ENCODE data around the gene MERTK.
"Not testable (repeated sequence)": the region's sequence is repeated elsewhere in the genome, so short reads cannot be mapped to it uniquely, and the experiment has no call there.

GRCh38 chr2:111865124-111865523 lies 33.3 kb upstream of the MERTK start:
- TF ChIP-seq CTCF (IDR thresholded peaks at IDR 0.05; ENCODE audit: control extremely low read depth in 1 of 3, insufficient read depth in 1 of 3, low read depth in 1 of 3, low read length in 3 of 3); SP4 (IDR thresholded peaks at IDR 0.05; ENCODE audit: low read length); CHD1 (IDR thresholded peaks at IDR 0.05; ENCODE audit: low read depth, low read length); POLR2AphosphoS5 (IDR thresholded peaks at IDR 0.05; ENCODE audit: low read depth, low read length); RFX5 (IDR thresholded peaks at IDR 0.05; ENCODE audit: borderline replicate concordance, low read depth, low read length); MAX (IDR thresholded peaks at IDR 0.05); ZNF274 (IDR thresholded peaks at IDR 0.05; ENCODE audit: borderline replicate concordance, extremely low read depth, low read length); EZH2 (IDR thresholded peaks at IDR 0.05; ENCODE audit: low read depth, low read length, severe bottlenecking); EP300 (IDR thresholded peaks at IDR 0.05; ENCODE audit: borderline replicate concordance in 1 of 2, low read depth in 2 of 2, low read length in 2 of 2); POLR2A (IDR thresholded peaks at IDR 0.05; ENCODE audit: control extremely low read depth in 1 of 2, low read depth in 2 of 2, low read length in 2 of 2); SUZ12 (IDR thresholded peaks at IDR 0.05; ENCODE audit: low read length); RBBP5 (IDR thresholded peaks at IDR 0.05; ENCODE audit: borderline replicate concordance, low read depth, low read length): not testable (repeated sequence)

All from H1 (cell line).